A673 (cell line): ENCODE data around the gene SSNA1.

Experiments used
- CTCF ChIP-seq: fragments of 300-800, 200-600 bp; sonication (generic); conservative IDR thresholded peaks from 2 replicates; pipeline ENCODE4 v1.5.1; 2017; ENCODE audit warnings: low read depth, mild to moderate bottlenecking, antibody characterized with exemption, low read length, moderate library complexity, mixed read lengths
- EZH2 ChIP-seq: fragments of 200-600 bp; sonication (generic); IDR thresholded peaks from 2 replicates; pipeline ENCODE4 v1.6.1; 2017; ENCODE audit warnings: borderline replicate concordance, low read depth, mild to moderate bottlenecking, mixed read lengths, antibody characterized with exemption, low read length; ENCODE audit not compliant: poor library complexity, severe bottlenecking

DNA sequence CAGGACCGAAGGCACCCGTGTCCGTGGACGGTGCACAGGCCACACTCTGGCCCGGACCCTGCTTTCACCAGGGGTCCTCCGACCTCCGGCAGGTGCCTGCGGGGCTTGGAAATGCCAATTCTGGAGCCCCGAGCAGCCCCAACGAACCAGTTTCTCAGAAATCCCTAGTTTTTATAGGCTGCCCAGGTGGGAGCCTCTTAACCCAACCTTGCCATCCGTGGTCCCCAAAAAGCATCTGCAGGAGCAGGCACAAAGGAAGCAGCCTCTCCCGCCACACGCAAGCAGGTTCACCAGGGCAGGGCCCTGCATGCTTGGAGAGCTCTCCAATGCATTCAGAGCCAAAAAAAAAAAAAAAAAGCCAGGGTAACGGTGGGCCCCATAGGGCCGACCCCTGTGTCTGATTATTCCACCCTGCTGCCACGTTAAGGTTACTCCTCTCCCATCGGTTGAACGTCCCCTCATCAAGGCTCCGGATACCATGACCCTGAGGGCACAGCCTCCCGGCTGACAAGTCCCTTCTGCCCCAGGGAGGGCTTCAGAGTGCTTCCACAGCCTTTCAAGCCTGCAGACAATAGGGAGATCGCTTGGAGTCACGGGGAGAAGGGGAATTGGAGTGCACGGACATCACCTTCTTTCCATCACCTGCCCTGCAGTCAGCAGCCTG lies 12.9 kb downstream of the SSNA1 start:
- TF ChIP-seq CTCF = no peak
- no peak for TF ChIP-seq EZH2
